ENCODE data around the gene ZFYVE27.

ZFYVE27 gene

GRCh38 chr10:97715259-97715874, 21.6 kb upstream of the ZFYVE27 start:
- no peak for DNase-seq

- DNase-seq: no peak
These were observed 19.3 kb upstream of the ZFYVE27 start for GRCh38 chr10:97717627-97718026.

- no peak for DNase-seq
These were observed 18.8 kb upstream of the ZFYVE27 start for GRCh38 chr10:97718178-97718577.

GRCh38 chr10:97718659-97719142, 18.2 kb upstream of the ZFYVE27 start:
- DNase-seq: no peak

GRCh38 chr10:97719602-97720001, 17.3 kb upstream of the ZFYVE27 start:
- no peak for DNase-seq

GRCh38 chr10:97721871-97722780, 14.8 kb upstream of the ZFYVE27 start:
- DNase-seq: no peak

GRCh38 chr10:97723001-97723400, 13.9 kb upstream of the ZFYVE27 start:
- DNase-seq: no peak

GRCh38 chr10:97724341-97724941, 12.5 kb upstream of the ZFYVE27 start:
- DNase-seq: no peak

- DNase-seq: no peak
These were observed 10.2 kb upstream of the ZFYVE27 start for GRCh38 chr10:97726636-97727178.

- DNase-seq: no peak
These were observed 7.9 kb upstream of the ZFYVE27 start for GRCh38 chr10:97729014-97729413.

- DNase-seq: peak; percentile 31
These were observed 5.4 kb upstream of the ZFYVE27 start for GRCh38 chr10:97731346-97732051.

- no peak for DNase-seq
These were observed 4.9 kb upstream of the ZFYVE27 start for GRCh38 chr10:97732052-97732359.

GRCh38 chr10:97733256-97733655, 3.7 kb upstream of the ZFYVE27 start:
- no peak for DNase-seq

- no peak for DNase-seq
These were observed 2.9 kb upstream of the ZFYVE27 start for GRCh38 chr10:97734021-97734420.

- no peak for DNase-seq
These were observed 476 bp upstream of the ZFYVE27 start for GRCh38 chr10:97736403-97736901.

- no peak for DNase-seq
These were observed 890 bp downstream of the ZFYVE27 start for GRCh38 chr10:97737770-97738265.

GRCh38 chr10:97738616-97739015, 1.7 kb downstream of the ZFYVE27 start:
- no peak for DNase-seq

- DNase-seq: no peak
These were observed 3.7 kb downstream of the ZFYVE27 start for GRCh38 chr10:97740613-97741012.

- no peak for DNase-seq
These were observed 6.4 kb downstream of the ZFYVE27 start for GRCh38 chr10:97743169-97743943.

GRCh38 chr10:97744405-97745035, 7.6 kb downstream of the ZFYVE27 start:
- no peak for DNase-seq

GRCh38 chr10:97747573-97747972, 10.6 kb downstream of the ZFYVE27 start:
- DNase-seq: no peak

All from NCI-H526 treated with DMSO at 0.1 percent for 48 hours (cell line).